Keratinocyte (primary cell): ENCODE data around the gene ZC3H12D. TPM values are rescaled to one million over a fixed set of nuclear protein-coding genes. Genes with fewer than 3 reads are reported as not detected.

Experiments
- DNase-seq: peaks from one replicate; pipeline ENCODE4 v3.0.0-alpha.2; 2011; ENCODE audit warnings: low read depth, missing footprints, low spot score
- FAIRE-seq: peaks from 2 replicates; lab custom pipeline; 2011; peaks lifted over from hg19 to GRCh38; lab: Jason Lieb, UNC
- H2AFZ ChIP-seq: 2 replicates; pipeline ENCODE4 v1.6.0; 2012; ENCODE audit warnings: low read length, control low read depth, inconsistent platforms; ENCODE audit not compliant: control insufficient read depth
- H3K27ac ChIP-seq: 2 replicates; pipeline ENCODE4 v1.5.1; 2011; ENCODE audit warnings: low read length; ENCODE audit not compliant: control insufficient read depth, insufficient read depth
- H3K27me3 ChIP-seq: 3 replicates; pipeline ENCODE4 v1.6.0; 2011; ENCODE audit warnings: low read length; ENCODE audit not compliant: control insufficient read depth, insufficient read depth; ENCODE audit errors: extremely low read depth
- H3K36me3 ChIP-seq, 2 experiments: 2 replicates in 1 of 2; 3 replicates in 1 of 2; pipeline ENCODE4 v1.5.1; 2011; ENCODE audit warnings: low read length in 2 of 2, mild to moderate bottlenecking in 1 of 2; ENCODE audit not compliant: control insufficient read depth in 2 of 2, insufficient read depth in 2 of 2; ENCODE audit errors: extremely low read depth in 1 of 2
- H3K4me1 ChIP-seq: 3 replicates; pipeline ENCODE4 v1.5.1; 2011; ENCODE audit warnings: low read length; ENCODE audit not compliant: control insufficient read depth, insufficient read depth; ENCODE audit errors: extremely low read depth
- H3K4me2 ChIP-seq: 3 replicates; pipeline ENCODE4 v1.6.0; 2011; ENCODE audit warnings: low read depth, low read length; ENCODE audit not compliant: control insufficient read depth, insufficient read depth; ENCODE audit errors: extremely low read depth
- H3K4me3 ChIP-seq, 3 experiments: fragments of 200-600 bp in 1 of 3; sonication (generic) in 1 of 3; 2 replicates in 2 of 3; 3 replicates in 1 of 3; pipeline ENCODE4 v1.5.1; 2011 to 2016; ENCODE audit warnings: low read length in 3 of 3, mild to moderate bottlenecking in 3 of 3, control low read depth in 2 of 3, inconsistent platforms in 1 of 3, low read depth in 1 of 3, mixed read lengths in 1 of 3, mixed run types in 1 of 3, moderate library complexity in 1 of 3; ENCODE audit not compliant: control insufficient read depth in 2 of 3, insufficient read depth in 2 of 3; ENCODE audit errors: extremely low read depth in 1 of 3
- H3K79me2 ChIP-seq: 2 replicates; pipeline ENCODE4 v1.6.0; 2012; ENCODE audit warnings: low read length; ENCODE audit not compliant: control insufficient read depth, insufficient read depth
- H3K9ac ChIP-seq: 3 replicates; pipeline ENCODE4 v1.6.0; 2011; ENCODE audit warnings: low read length; ENCODE audit not compliant: control insufficient read depth, insufficient read depth; ENCODE audit errors: extremely low read depth
- H3K9me1 ChIP-seq: 3 replicates; pipeline ENCODE4 v1.6.0; 2011; ENCODE audit warnings: low read length; ENCODE audit not compliant: control insufficient read depth, insufficient read depth; ENCODE audit errors: extremely low read depth
- H3K9me3 ChIP-seq: 2 replicates; pipeline ENCODE4 v1.5.1; 2012; ENCODE audit warnings: low read depth, low read length; ENCODE audit not compliant: control insufficient read depth
- H4K20me1 ChIP-seq: 3 replicates; pipeline ENCODE4 v1.6.0; 2011; ENCODE audit warnings: low read length; ENCODE audit not compliant: control insufficient read depth, insufficient read depth; ENCODE audit errors: extremely low read depth
- CTCF ChIP-seq, 3 experiments: IDR thresholded peaks in 1 of 3; conservative IDR thresholded peaks in 1 of 3; optimal IDR thresholded peaks in 1 of 3; 2 replicates in 2 of 3; 3 replicates in 1 of 3; pipeline versions ENCODE3 to v1.5.1; 2011; ENCODE audit warnings: low read length in 3 of 3, mild to moderate bottlenecking in 3 of 3, moderate library complexity in 2 of 3, control low read depth in 1 of 3, inconsistent platforms in 1 of 3; ENCODE audit not compliant: insufficient read depth in 2 of 3; ENCODE audit errors: extremely low read depth in 1 of 3
- EZH2 ChIP-seq: IDR thresholded peaks from one replicate; pipeline ENCODE4 v1.6.1; 2012; ENCODE audit warnings: inconsistent platforms, mild to moderate bottlenecking, low read length, moderate library complexity
- dilution Hi-C: fragments of 300-500 bp; cut with MboI; formaldehyde crosslinking; loops from one replicate; pipeline ENCODE4 v1.7.0; 2020; ENCODE audit warnings: low sequenced_read_pairs; ENCODE audit not compliant: extremely low pct_ligation_motif_present
- polyA plus RNA-seq, 5 experiments: library from polyadenylated mRNA; depleted of rRNA in 3 of 5; stranded (reverse) in 3 of 5; stranded (forward) in 1 of 5; unstranded in 1 of 5; fragments of >200 nt; gene quantifications; 1 replicate in 1 of 5; 2 replicates in 3 of 5; 3 replicates in 1 of 5; pipeline versions ENCODE4 v1.2.1 to v1.2.3, GENCODE V29; 2011 to 2012; ENCODE audit warnings: missing spikeins in 2 of 5, low read depth in 1 of 5, low replicate concordance in 1 of 5

Gene ZC3H12D
- polyA plus RNA-seq, 1 donor (not counting 4 experiments of a cell fraction or from before 2014, with no cell fraction given): 0.04 TPM

- H3K4me1 ChIP-seq: peaks cover 6% of the 10 kb centered on the region
- no peaks in the 10 kb centered on the region for H3K9me1 ChIP-seq
- no peak for FAIRE-seq
- H3K79me2 ChIP-seq: no peaks in the 10 kb centered on the region
- H2AFZ ChIP-seq: no peak overlapping the region
- TF ChIP-seq EZH2: no peak
- no peak for TF ChIP-seq CTCF (optimal IDR thresholded peaks at IDR 0.05 in 1 of 3, IDR thresholded peaks at IDR 0.05 in 1 of 3, conservative IDR thresholded peaks at IDR 0.05 in 1 of 3; ENCODE audit: extremely low read depth in 1 of 3, insufficient read depth in 2 of 3, low read length in 3 of 3)
- H3K9ac ChIP-seq: no peak overlapping the region
- no peaks in the 10 kb centered on the region for H3K9me3 ChIP-seq
- DNase-seq: no peak
- no peaks in the 10 kb centered on the region for H3K27me3 ChIP-seq
- dilution Hi-C loops: no loop called here
- H3K27ac ChIP-seq: no peak overlapping the region
- no peak overlapping the region for H3K4me2 ChIP-seq
- no peak overlapping the region for H3K4me3 ChIP-seq
- H3K36me3 ChIP-seq: no peaks in the 10 kb centered on the region
- H4K20me1 ChIP-seq: no peaks in the 10 kb centered on the region
Measured at GRCh38 chr6:149487316-149487715, 2.5 kb upstream of the ZC3H12D start.

- Histone ChIP-seq H3K27ac (no peak overlapping the region), H3K36me3 (no peaks in the 10 kb centered on the region), H3K9me3 (no peaks in the 10 kb centered on the region), H4K20me1 (no peaks in the 10 kb centered on the region), H3K4me2 (no peak overlapping the region), H2AFZ (no peak overlapping the region), H3K27me3 (no peaks in the 10 kb centered on the region), H3K79me2 (no peaks in the 10 kb centered on the region), H3K4me3 (no peak overlapping the region), H3K9me1 (no peaks in the 10 kb centered on the region), H3K9ac (no peak overlapping the region), H3K4me1 (peaks cover 6% of the 10 kb centered on the region)
- dilution Hi-C loops: no loop called here
- no peak for FAIRE-seq
- no peak for DNase-seq
- TF ChIP-seq EZH2: no peak
- no peak for TF ChIP-seq CTCF (optimal IDR thresholded peaks at IDR 0.05 in 1 of 3, IDR thresholded peaks at IDR 0.05 in 1 of 3, conservative IDR thresholded peaks at IDR 0.05 in 1 of 3; ENCODE audit: extremely low read depth in 1 of 3, insufficient read depth in 2 of 3, low read length in 3 of 3)
Measured at GRCh38 chr6:149483849-149484655, 762 bp downstream of the ZC3H12D start.
